HEK293 (cell line): ENCODE measurements around the gene PCSK5.

ENCODE experiments used
- CTCF ChIA-PET: fragments of 350-600 bp; formaldehyde crosslinking; extraction: SDS; loops from one replicate; lab custom pipeline; 2021; ENCODE audit warnings: antibody characterized with exemption; lab: Yijun Ruan, JAX
- POLR2A ChIA-PET: fragments of 300-600 bp; formaldehyde crosslinking; extraction: SDS; loops from one replicate; lab custom pipeline; 2020; ENCODE audit warnings: antibody characterized with exemption, inconsistent platforms; lab: Yijun Ruan, JAX
- H3K27ac ChIP-seq: fragments of 200-500 bp; sonication (Bioruptor generic); 2 replicates; pipeline ENCODE4 v1.5.1; 2014; ENCODE audit warnings: low read depth, low read length, control low read depth, inconsistent platforms; ENCODE audit errors: extremely low read depth
- H3K36me3 ChIP-seq, 2 experiments: fragments of 200-500 bp in 1 of 2; sonication (Bioruptor generic) in 1 of 2; 1 replicate in 1 of 2; 2 replicates in 1 of 2; pipeline ENCODE4 v1.5.1; 2014 to 2017; ENCODE audit warnings: inconsistent platforms in 2 of 2, low read length in 2 of 2; ENCODE audit not compliant: control insufficient read depth in 2 of 2, insufficient read depth in 1 of 2
- H3K4me1 ChIP-seq: fragments of 200-500 bp; sonication (Bioruptor generic); 2 replicates; pipeline ENCODE4 v1.5.1; 2014; ENCODE audit warnings: mild to moderate bottlenecking, low read length, inconsistent platforms; ENCODE audit not compliant: control insufficient read depth, insufficient read depth
- H3K4me3 ChIP-seq: 2 replicates; pipeline ENCODE4 v1.5.1; 2011; ENCODE audit warnings: low read depth, mild to moderate bottlenecking, control low read depth, low read length, moderate library complexity
- H3K9me3 ChIP-seq: fragments of 200-500 bp; sonication (Bioruptor generic); 2 replicates; pipeline ENCODE4 v1.5.1; 2014; ENCODE audit warnings: low read depth, low read length, inconsistent platforms; ENCODE audit not compliant: control insufficient read depth, insufficient read depth
- EGR2 ChIP-seq: fragments of 450-650 bp; formaldehyde crosslinking; IDR thresholded peaks from 2 replicates; pipeline ENCODE4 v1.5.1; 2016; ENCODE audit warnings: low read depth, missing biosample characterization, missing genetic modification characterization
- GLI2 ChIP-seq: fragments of 450-650 bp; formaldehyde crosslinking; IDR thresholded peaks from 2 replicates; pipeline ENCODE4; 2017; ENCODE audit warnings: missing biosample characterization, missing genetic modification characterization, low read depth, borderline replicate concordance
- GLIS2 ChIP-seq: fragments of 450-650 bp; formaldehyde crosslinking; IDR thresholded peaks from 2 replicates; pipeline ENCODE4 v1.5.1; 2016; ENCODE audit warnings: missing biosample characterization, missing genetic modification characterization
- HOXD13 ChIP-seq: sonication (generic); formaldehyde crosslinking; IDR thresholded peaks from 2 replicates; pipeline ENCODE4 v1.8.0; 2022; ENCODE audit warnings: missing genetic modification reagents, borderline replicate concordance
- IKZF3 ChIP-seq: fragments of 450-650 bp; IDR thresholded peaks from 2 replicates; pipeline ENCODE4 v1.5.0; 2018; ENCODE audit warnings: missing biosample characterization, mild to moderate bottlenecking, missing genetic modification characterization, moderate library complexity
- PRDM1 ChIP-seq: fragments of 450-650 bp; formaldehyde crosslinking; IDR thresholded peaks from 2 replicates; pipeline ENCODE4; 2016; ENCODE audit warnings: missing biosample characterization, missing genetic modification characterization
- SALL2 ChIP-seq: fragments of 450-650 bp; formaldehyde crosslinking; IDR thresholded peaks from 2 replicates; pipeline ENCODE4 v1.5.0; 2017; ENCODE audit warnings: missing biosample characterization, mild to moderate bottlenecking, missing genetic modification characterization, borderline replicate concordance
- TRIM28 ChIP-seq: IDR thresholded peaks from 2 replicates; pipeline ENCODE4 v1.6.1; 2011; ENCODE audit warnings: low read length, control low read depth, borderline replicate concordance
- ZFP3 ChIP-seq: fragments of 450-650 bp; formaldehyde crosslinking; IDR thresholded peaks from 2 replicates; pipeline ENCODE4 v1.5.1; 2016; ENCODE audit warnings: low read depth, missing biosample characterization, missing genetic modification characterization
- ZFP41 ChIP-seq: fragments of 450-650 bp; formaldehyde crosslinking; IDR thresholded peaks from 2 replicates; pipeline ENCODE4 v1.5.1; 2016; ENCODE audit warnings: missing biosample characterization, missing genetic modification characterization, borderline replicate concordance
- ZNF174 ChIP-seq: fragments of 450-650 bp; formaldehyde crosslinking; IDR thresholded peaks from 2 replicates; pipeline ENCODE4 v1.5.0; 2017; ENCODE audit warnings: missing biosample characterization, mild to moderate bottlenecking, missing genetic modification characterization
- ZNF2 ChIP-seq: fragments of 450-650 bp; formaldehyde crosslinking; IDR thresholded peaks from 2 replicates; pipeline ENCODE4 v1.5.1; 2016; ENCODE audit warnings: missing biosample characterization, missing genetic modification characterization
- ZNF221 ChIP-seq: fragments of 450-650 bp; formaldehyde crosslinking; IDR thresholded peaks from 2 replicates; pipeline ENCODE4 v1.5.1; 2017; ENCODE audit warnings: missing biosample characterization, missing genetic modification characterization, borderline replicate concordance
- ZNF37A ChIP-seq: fragments of 450-650 bp; IDR thresholded peaks from 2 replicates; pipeline ENCODE4 v1.5.1; 2018; ENCODE audit warnings: missing biosample characterization, missing genetic modification characterization
- ZNF48 ChIP-seq: fragments of 450-650 bp; formaldehyde crosslinking; IDR thresholded peaks from 2 replicates; pipeline ENCODE4 v1.5.1; 2016; ENCODE audit warnings: missing biosample characterization, missing genetic modification characterization
- ZNF521 ChIP-seq: fragments of 450-650 bp; formaldehyde crosslinking; IDR thresholded peaks from 2 replicates; pipeline ENCODE4 v1.5.1; 2017; ENCODE audit warnings: missing biosample characterization, mild to moderate bottlenecking, missing genetic modification characterization
- ZNF555 ChIP-seq: fragments of 450-650 bp; formaldehyde crosslinking; conservative IDR thresholded peaks from 2 replicates; pipeline ENCODE4 v1.5.1; 2017; ENCODE audit warnings: missing biosample characterization, mild to moderate bottlenecking, missing genetic modification characterization, inconsistent platforms
- ZNF560 ChIP-seq: fragments of 450-650 bp; formaldehyde crosslinking; IDR thresholded peaks from 2 replicates; pipeline ENCODE4 v1.5.1; 2017; ENCODE audit warnings: missing biosample characterization, missing genetic modification characterization, borderline replicate concordance
- ZNF658 ChIP-seq: fragments of 450-650 bp; formaldehyde crosslinking; IDR thresholded peaks from 2 replicates; pipeline ENCODE4; 2016; ENCODE audit warnings: missing biosample characterization, missing genetic modification characterization
- ZNF747 ChIP-seq: fragments of 450-650 bp; formaldehyde crosslinking; IDR thresholded peaks from 2 replicates; pipeline ENCODE4 v1.5.1; 2016; ENCODE audit warnings: missing biosample characterization, missing genetic modification characterization
- ZNF785 ChIP-seq: fragments of 450-650 bp; formaldehyde crosslinking; IDR thresholded peaks from 2 replicates; pipeline ENCODE4 v1.5.1; 2016; ENCODE audit warnings: missing biosample characterization, missing genetic modification characterization
- TF ChIP-seq, protein P1 (sequence below): fragments of 450-650 bp; formaldehyde crosslinking; IDR thresholded peaks from 2 replicates; pipeline ENCODE4; 2016; ENCODE audit warnings: missing biosample characterization, missing genetic modification characterization
- TF ChIP-seq, protein P2 (sequence below): fragments of 450-650 bp; formaldehyde crosslinking; IDR thresholded peaks from 2 replicates; pipeline ENCODE4 v1.5.1; 2016; ENCODE audit warnings: missing biosample characterization, missing genetic modification characterization, borderline replicate concordance
- TF ChIP-seq, protein P3 (sequence below): fragments of 450-650 bp; formaldehyde crosslinking; IDR thresholded peaks from 2 replicates; pipeline ENCODE4 v1.5.1; 2017; ENCODE audit warnings: missing biosample characterization, missing genetic modification characterization
- TF ChIP-seq, protein P4 (sequence below): fragments of 450-650 bp; formaldehyde crosslinking; IDR thresholded peaks from 2 replicates; pipeline ENCODE4 v1.5.1; 2016; ENCODE audit warnings: missing biosample characterization, missing genetic modification characterization

Gene PCSK5

DNA sequence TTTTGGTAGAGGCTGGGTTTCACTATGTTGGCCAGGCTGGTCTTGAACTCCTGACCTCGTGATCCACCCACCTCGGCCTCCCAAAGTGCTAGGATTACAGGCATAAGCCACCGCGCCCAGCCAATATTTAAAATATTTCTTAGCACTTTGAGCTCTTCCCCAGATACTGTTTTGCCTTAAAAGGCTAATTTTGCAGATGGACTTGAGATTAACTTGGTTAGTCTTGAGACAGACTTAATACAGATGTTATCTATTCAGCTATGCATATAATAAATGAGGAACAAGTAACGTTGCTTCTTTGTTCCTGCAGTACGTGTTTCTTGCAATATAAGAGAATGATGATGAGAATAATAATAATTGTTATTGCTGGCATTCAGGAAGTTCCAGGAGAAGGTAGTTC lies 56.3 kb downstream of the PCSK5 start:
- TF ChIP-seq, protein P1, sequence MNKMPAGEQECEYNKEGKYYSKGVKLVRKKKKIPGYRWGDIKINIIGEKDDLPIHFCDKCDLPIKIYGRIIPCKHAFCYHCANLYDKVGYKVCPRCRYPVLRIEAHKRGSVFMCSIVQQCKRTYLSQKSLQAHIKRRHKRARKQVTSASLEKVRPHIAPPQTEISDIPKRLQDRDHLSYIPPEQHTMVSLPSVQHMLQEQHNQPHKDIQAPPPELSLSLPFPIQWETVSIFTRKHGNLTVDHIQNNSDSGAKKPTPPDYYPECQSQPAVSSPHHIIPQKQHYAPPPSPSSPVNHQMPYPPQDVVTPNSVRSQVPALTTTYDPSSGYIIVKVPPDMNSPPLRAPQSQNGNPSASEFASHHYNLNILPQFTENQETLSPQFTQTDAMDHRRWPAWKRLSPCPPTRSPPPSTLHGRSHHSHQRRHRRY = no peak
- TF ChIP-seq, all 188 proteins: peak for 0
- Histone ChIP-seq H3K4me3 (no peak overlapping the region), H3K27ac (no peak overlapping the region), H3K9me3 (no peaks in the 10 kb centered on the region), H3K36me3 (no peaks in the 10 kb centered on the region), H3K4me1 (no peaks in the 10 kb centered on the region; the same call in 1 of the 2 replicates)
- ChIA-PET CTCF (interaction anchor here (0.6 kb wide), 1 partner anchor 1001 kb away, joined by 3 read pairs; no protein-coding TSS in a partner anchor), POLR2A (no interaction called here)

DNA sequence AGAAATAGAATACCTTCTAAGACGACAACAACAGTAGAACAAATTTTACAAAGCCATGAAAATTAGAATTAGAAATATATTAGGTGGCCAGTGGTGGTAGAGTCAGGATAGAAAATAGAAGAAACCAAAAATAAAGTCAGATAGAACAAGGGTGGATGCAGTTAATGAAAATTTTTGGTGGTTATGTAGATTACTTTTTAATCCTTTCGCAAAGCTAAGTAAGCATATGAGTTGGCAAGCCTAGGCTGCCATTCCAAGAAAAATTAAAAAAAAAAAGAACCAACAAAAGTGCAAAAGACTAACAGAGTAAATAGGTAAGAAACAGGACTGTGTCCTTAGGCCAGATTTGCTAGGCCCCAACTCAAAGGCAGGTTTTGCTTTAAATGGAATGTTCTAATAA lies 56.8 kb downstream of the PCSK5 start:
- Histone ChIP-seq H3K36me3 (no peaks in the 10 kb centered on the region), H3K4me1 (no peaks in the 10 kb centered on the region), H3K27ac (no peak overlapping the region), H3K9me3 (no peaks in the 10 kb centered on the region), H3K4me3 (no peak overlapping the region)
- ChIA-PET POLR2A (no interaction called here), CTCF (no interaction called here)
- TF ChIP-seq ZNF555 (tag by site-specific recombination) = no peak
- no peak for TF ChIP-seq TRIM28
- TF ChIP-seq EGR2 (tag by site-specific recombination) = no peak
- TF ChIP-seq, protein P2, sequence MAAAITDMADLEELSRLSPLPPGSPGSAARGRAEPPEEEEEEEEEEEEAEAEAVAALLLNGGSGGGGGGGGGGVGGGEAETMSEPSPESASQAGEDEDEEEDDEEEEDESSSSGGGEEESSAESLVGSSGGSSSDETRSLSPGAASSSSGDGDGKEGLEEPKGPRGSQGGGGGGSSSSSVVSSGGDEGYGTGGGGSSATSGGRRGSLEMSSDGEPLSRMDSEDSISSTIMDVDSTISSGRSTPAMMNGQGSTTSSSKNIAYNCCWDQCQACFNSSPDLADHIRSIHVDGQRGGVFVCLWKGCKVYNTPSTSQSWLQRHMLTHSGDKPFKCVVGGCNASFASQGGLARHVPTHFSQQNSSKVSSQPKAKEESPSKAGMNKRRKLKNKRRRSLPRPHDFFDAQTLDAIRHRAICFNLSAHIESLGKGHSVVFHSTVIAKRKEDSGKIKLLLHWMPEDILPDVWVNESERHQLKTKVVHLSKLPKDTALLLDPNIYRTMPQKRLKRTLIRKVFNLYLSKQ = no peak
- TF ChIP-seq ZNF37A (tag by site-specific recombination) = no peak
- TF ChIP-seq, protein P3, sequence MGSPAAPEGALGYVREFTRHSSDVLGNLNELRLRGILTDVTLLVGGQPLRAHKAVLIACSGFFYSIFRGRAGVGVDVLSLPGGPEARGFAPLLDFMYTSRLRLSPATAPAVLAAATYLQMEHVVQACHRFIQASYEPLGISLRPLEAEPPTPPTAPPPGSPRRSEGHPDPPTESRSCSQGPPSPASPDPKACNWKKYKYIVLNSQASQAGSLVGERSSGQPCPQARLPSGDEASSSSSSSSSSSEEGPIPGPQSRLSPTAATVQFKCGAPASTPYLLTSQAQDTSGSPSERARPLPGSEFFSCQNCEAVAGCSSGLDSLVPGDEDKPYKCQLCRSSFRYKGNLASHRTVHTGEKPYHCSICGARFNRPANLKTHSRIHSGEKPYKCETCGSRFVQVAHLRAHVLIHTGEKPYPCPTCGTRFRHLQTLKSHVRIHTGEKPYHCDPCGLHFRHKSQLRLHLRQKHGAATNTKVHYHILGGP (tag by site-specific recombination) = no peak
- TF ChIP-seq SALL2 (tag by site-specific recombination) = no peak
- TF ChIP-seq ZNF521 (tag by site-specific recombination) = no peak
- TF ChIP-seq ZNF174 (tag by site-specific recombination) = no peak
- TF ChIP-seq GLIS2 = no peak
- TF ChIP-seq ZNF48 (tag by site-specific recombination) = no peak
- no peak for TF ChIP-seq ZNF2 (tag by site-specific recombination)
- no peak for TF ChIP-seq ZNF658 (tag by site-specific recombination)
- TF ChIP-seq GLI2 (tag by site-specific recombination) = no peak
- no peak for TF ChIP-seq ZNF785

DNA sequence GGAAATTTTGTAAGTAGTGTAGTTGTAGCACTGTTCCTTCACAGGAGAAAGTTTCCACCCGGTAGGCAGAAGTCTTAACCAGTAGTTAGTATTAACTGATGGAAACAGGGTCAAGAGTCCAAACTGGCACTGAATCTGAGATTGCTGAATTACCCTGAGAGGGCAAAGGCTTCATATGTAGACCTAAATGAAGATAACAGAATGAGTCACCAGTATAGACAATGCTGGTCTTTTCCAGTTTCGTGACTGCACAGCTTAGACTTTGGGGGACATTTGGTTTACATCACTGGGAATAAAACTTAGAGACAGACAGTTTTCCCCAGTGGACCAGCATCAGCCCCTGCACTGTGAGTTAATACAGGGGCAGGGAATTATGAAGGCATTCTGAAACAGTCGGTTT lies 60.5 kb downstream of the PCSK5 start:
- no peak for TF ChIP-seq PRDM1 (tag by site-specific recombination)
- TF ChIP-seq HOXD13 (CRISPR knock-in tag) = no peak
- no peak for TF ChIP-seq ZFP41 (tag by site-specific recombination)
- TF ChIP-seq, protein P4, sequence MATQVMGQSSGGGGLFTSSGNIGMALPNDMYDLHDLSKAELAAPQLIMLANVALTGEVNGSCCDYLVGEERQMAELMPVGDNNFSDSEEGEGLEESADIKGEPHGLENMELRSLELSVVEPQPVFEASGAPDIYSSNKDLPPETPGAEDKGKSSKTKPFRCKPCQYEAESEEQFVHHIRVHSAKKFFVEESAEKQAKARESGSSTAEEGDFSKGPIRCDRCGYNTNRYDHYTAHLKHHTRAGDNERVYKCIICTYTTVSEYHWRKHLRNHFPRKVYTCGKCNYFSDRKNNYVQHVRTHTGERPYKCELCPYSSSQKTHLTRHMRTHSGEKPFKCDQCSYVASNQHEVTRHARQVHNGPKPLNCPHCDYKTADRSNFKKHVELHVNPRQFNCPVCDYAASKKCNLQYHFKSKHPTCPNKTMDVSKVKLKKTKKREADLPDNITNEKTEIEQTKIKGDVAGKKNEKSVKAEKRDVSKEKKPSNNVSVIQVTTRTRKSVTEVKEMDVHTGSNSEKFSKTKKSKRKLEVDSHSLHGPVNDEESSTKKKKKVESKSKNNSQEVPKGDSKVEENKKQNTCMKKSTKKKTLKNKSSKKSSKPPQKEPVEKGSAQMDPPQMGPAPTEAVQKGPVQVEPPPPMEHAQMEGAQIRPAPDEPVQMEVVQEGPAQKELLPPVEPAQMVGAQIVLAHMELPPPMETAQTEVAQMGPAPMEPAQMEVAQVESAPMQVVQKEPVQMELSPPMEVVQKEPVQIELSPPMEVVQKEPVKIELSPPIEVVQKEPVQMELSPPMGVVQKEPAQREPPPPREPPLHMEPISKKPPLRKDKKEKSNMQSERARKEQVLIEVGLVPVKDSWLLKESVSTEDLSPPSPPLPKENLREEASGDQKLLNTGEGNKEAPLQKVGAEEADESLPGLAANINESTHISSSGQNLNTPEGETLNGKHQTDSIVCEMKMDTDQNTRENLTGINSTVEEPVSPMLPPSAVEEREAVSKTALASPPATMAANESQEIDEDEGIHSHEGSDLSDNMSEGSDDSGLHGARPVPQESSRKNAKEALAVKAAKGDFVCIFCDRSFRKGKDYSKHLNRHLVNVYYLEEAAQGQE (tag by site-specific recombination) = no peak
- no peak for TF ChIP-seq ZNF747 (tag by site-specific recombination)
- TF ChIP-seq ZFP3 (tag by site-specific recombination) = no peak
- TF ChIP-seq ZNF221 (tag by site-specific recombination) = no peak
- TF ChIP-seq ZNF174 (tag by site-specific recombination) = no peak
- no peak for TF ChIP-seq IKZF3 (tag by site-specific recombination)
- TF ChIP-seq ZNF560 (tag by site-specific recombination) = no peak
- CTCF ChIA-PET = interaction anchor here (1.1 kb wide), 1 partner anchor 36 kb away, joined by 4 read pairs; no protein-coding TSS in a partner anchor
- no peak overlapping the region for H3K27ac ChIP-seq
- no peaks in the 10 kb centered on the region for H3K9me3 ChIP-seq
- no peaks in the 10 kb centered on the region for H3K36me3 ChIP-seq
- no peak overlapping the region for H3K4me3 ChIP-seq
- POLR2A ChIA-PET = no interaction called here
- H3K4me1 ChIP-seq = peaks cover 2% of the 10 kb centered on the region; the same call in 1 of the 2 replicates
